HG03558 (cell line): Measurements from ENCODE around the gene GRK3.
A peak's percentile ranks its signal among the peaks of the same experiment; 100 is the strongest.

Source experiments
- ATAC-seq: cut with Tn5 transposase; IDR thresholded peaks from one replicate; pipeline ENCODE4 v1.9.1; 2021; ENCODE audit warnings: moderate number of reproducible peaks; ENCODE audit not compliant: unreplicated experiment; ENCODE audit errors: extremely low read depth

GRK3 gene

DNA sequence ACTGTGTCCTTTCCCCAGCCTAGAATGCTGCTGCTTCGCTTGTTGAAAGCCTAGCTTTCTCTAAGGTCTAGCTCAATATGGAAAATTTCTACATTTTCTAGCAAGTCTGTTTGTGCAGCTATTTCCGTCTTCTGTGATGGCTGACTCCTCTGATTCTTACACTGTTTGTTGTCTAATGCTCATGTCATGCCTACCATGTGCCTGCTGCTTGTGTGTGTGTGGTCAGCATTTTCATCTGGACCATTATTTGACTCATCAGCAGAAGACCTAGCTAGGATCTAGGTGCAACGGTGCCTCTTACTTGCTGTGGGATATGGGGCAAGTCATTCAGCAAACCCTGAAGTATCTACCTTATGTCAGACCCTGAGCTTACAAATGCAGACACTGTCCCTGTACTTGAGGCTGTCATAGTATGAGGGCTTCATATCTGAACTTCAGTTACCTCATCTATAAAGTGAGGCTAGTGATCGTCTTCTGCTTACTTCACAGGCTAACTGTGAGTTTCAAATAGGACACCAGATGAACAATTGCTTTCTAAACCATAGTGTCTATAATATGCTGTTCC lies 91.0 kb downstream of the GRK3 start:
- ATAC-seq, result no peak

GRCh38 chr22:25656724-25657123 lies 92.2 kb downstream of the GRK3 start:
- peak; percentile 55 for ATAC-seq

GRCh38 chr22:25658633-25659032 lies 94.2 kb downstream of the GRK3 start:
- no peak for ATAC-seq

DNA sequence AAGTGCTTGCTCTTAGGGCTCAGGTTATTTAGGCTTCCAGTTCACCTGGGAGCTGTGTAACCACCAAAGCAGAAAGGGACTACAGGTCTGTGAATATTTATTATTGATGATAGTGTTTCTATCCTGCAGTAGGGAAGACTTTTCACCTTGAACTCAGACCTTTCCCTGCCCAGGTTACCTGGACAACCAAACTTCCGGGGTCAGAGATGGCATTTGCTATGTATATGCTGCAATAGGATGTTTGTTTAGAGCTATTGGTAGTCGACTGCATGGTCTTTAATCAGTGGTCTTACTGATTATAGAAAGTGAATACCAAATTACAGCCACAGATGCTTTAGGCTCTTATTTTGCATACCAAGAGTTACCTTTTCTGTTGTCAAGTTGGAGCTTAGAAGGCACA lies 94.9 kb downstream of the GRK3 start:
- no peak for ATAC-seq

DNA sequence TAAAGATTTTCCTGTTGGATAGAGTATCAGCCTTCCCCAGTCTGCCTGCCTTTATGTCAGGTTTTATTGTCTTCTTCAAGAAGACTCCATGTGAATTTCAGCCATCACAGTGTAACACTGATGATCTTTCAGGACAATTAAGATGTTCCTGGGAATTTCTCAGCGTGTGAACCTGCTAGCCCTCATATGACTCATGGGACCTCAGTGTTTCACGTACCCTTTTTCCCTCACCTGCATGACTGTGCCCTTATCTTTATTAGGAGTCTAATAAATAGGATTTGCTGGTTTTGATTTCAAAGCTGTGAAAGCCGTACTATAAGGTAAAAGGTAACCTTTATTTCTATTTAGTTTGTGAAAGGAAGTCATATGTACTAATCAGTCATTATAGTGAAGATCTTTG lies 95.9 kb downstream of the GRK3 start:
- no peak for ATAC-seq

DNA sequence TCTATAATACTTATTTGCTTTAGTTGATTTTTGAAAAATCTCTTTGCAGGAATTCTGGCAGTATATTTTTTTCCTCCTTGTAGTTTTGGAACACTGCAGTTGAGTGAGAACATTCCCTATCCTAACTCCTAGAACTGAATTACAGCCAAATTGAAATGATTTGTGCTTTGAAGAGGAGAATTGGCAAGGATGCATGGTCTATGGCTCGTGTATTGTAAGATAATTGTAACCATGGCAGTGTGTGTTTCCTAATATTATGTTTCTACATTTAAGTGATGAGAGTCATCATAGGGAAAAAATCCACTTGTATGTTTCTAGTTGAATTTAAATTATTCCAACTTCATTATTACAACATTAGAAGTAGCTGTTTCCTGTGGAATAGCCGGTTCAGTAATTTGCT lies 96.6 kb downstream of the GRK3 start:
- no peak for ATAC-seq

DNA sequence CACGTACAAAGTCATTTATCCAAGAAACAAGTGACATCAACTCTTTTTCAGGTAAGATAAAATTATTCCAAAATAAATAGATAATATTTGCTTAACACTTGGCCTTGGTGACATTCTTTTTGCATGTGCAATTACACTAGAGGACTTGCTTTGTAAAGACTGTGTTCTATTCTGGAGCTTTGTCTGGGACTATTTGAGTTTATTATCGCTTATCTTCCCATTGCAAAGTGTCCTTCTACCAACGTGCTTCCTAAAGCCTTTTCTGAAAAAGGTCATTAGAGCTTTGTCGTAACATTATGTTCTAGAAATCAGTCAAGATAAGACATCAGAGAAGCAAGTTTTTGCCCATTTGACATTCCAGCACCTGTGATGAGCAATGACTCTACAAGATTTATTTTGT lies 99.2 kb downstream of the GRK3 start:
- ATAC-seq, result no peak

GRCh38 chr22:25666308-25666707 lies 101.8 kb downstream of the GRK3 start:
- no peak for ATAC-seq

- no peak for ATAC-seq
These were observed 104.0 kb downstream of the GRK3 start for GRCh38 chr22:25668437-25668836.

DNA sequence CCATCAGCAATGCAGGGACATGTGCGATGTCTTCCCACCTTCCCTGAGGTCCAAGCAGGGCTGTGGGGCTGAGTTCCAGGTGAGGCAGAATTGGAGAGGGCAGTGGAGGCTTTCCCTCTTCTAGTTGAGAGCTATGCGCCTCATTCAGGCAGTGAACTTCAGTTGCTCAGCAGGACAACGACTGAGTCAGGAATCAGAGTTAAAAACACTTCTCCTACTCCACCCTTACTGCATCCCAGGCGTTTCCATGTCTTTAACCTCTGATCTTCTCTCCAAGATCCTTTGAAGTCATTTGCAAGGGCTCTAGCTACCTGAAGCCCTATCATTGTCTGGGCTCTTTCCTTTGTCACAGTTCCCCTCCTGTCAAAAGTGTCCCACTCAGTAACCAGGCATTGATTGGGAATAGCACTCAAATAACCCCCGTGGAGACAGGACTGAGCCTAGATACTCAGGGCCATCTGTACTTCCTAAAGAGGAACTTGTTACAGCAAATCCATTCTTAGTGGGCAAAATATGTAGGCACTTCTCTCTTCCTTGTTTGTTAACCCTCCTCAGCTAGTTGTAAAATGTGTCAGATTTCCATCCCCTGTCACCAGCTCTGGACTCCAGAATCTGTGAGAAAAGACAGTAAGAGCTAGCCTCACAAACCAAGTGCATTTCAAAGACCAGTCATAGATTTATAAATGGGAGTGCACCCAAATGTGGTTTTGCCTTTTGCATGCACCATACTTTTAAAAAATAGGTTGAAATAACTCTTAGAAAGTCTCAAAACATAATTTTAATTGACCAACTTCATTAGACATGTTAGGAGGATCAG lies 105.0 kb downstream of the GRK3 start:
- no peak for ATAC-seq

DNA sequence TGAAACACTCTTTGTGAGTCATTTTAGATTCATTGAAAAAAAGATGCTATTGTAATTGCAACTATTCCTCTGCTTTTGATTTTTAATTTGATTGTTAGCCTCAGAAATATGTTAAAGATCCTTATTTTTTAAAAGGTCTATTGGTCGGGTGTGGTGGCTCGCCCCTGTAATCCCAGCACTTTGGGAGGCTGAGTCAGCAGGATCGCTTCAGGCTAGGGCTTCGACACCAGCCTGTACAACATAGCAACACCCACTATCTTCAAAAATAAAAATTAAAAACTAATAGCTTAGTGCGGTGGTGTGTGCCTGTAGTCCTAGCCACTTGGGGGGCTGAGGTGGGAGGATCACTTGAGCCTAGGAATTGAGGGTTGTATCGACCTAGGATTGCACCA lies 105.6 kb downstream of the GRK3 start:
- ATAC-seq, result no peak

DNA sequence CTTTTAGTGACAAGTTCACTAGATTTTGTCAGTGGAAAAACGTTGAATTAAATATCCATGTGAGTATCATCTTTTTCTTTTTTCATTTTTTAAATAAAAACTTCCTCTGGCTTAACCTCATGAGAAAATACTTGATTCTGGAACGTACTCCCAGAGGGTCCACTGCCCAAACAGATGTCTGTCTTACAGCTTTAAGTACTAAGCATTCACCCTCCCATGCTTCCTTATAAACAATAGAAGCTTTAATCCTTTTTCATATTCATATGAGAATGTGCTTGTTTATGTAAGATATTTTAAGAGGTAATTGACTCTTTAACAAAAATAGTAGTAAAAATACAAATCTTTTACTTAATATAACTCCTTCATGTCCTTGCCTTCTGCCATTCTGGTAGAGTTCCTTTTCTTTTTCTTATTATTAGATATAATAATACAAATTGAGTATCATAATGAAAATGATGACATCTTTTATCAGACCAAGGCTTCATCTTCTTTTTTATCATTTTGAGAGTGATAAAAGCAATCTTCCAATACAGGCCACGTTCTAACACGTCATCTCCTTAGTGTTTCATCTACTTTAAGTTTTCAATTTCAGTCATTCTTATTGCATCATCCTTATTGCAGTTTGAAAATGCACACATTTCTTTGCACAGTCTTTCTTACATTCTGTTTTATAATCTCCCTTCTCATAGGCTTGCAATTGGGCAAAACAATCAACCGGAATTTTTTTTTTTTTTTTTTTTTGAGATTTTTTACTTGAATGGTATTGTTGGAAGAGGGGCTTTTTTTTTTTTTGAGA lies 108.0 kb downstream of the GRK3 start:
- no peak for ATAC-seq

- no peak for ATAC-seq
These were observed 109.2 kb downstream of the GRK3 start for GRCh38 chr22:25673713-25674112.

DNA sequence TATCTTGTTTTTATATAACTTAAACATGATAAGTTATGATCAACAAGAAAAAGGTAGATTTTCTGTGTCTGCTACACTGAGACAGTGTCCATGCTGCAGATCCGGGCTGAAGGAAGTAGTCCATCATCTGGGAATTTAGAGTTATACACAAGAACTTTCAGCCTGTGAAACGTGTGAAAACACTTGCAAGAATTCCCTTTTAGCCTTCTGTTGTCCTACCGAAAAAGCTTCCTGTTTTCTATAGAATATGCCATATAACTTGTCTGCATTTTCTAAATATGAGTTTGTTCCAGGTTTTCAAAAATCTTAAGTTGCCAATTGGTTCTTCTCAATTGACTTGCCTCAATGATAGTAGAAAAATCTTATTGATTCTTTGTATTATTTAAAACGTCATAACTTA lies 113.2 kb downstream of the GRK3 start:
- no peak for ATAC-seq

DNA sequence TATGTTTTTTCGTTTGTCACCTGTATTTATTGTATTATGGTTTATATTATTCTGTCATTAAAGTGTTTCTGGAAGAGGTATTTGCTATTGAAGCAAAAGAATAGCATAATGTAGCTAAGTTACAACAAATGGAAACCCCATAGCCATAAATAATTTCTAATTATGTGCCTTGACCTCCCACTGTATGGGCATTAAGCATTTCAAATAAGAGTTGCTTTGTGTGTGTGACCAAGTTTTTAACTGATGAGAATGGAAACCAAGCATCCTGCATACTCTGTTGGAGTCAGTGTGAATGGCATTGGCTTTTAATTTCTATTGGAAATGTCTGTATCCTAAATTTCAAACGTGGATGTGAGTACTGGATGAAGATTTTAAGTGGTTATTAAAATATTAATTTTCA lies 115.6 kb downstream of the GRK3 start:
- no peak for ATAC-seq

DNA sequence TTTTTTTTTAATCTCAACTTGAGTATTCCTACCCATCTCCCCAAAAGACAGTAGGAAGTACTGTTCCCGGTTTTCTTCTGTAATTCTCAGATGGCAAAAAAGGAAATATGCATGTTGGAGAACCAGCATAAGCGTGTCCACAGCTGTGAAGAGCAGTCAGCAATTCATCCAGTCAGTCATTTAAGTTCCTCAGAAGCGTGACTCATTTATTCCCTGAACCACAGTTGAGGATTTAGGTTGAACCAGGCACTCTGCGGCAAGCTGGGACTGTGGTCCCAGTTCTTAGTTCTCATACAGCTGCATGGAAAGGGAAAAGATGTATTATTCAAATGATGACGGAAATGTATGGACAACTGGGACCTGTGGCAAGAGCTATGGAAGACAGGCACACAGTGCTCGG lies 116.5 kb downstream of the GRK3 start:
- ATAC-seq, result no peak

DNA sequence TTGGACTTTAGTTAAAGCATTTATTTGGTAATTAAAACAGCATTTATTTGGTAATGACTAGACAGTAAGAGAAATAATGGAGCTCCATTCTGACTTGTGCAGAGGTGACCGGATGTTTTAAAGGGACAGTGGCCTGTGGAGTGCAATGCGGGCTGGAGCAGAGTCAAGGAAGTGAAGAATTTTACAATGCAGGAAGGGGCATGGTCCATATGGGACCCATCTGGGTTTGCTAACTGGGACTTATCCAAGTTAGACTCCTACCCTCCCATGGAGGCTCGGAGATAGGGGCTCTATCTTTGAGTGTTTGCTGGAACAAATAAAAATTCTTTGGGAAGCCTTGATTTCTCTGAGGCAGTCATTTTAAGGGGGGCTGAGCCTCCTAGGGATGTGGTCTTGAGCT lies 117.6 kb downstream of the GRK3 start:
- ATAC-seq, result no peak

DNA sequence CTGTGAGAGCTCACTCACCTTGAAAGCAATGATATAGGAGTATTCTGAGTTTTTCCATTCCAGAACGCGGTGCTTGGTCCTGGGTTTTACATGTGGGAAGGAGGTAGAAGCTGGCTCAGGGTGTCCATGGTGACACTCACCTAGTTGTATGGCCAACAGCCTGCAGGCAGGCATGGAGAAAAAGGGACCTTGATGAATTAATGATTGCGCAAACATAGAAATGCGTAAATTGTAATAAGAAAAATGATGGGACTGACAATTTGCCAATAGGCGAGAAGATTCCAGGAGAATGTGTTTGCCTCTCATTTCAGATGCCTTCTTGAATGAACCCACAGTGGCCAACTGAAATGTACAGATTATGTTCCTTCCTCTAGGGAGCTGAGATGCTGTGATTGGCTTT lies 124.2 kb downstream of the GRK3 start:
- ATAC-seq, result no peak

GRCh38 chr22:25689631-25690030 lies 125.2 kb downstream of the GRK3 start:
- ATAC-seq, result no peak

- no peak for ATAC-seq
These were observed 126.3 kb downstream of the GRK3 start for GRCh38 chr22:25690798-25691197.
